Choroid plexus epithelial cell (primary cell): ENCODE measurements around the gene WFDC5.
"Not testable (repeated sequence)": the region's sequence is repeated elsewhere in the genome, so short reads cannot be mapped to it uniquely, and the experiment has no call there.

Experiments
- DNase-seq: peaks from one replicate; pipeline ENCODE4 v3.0.0-alpha.2; 2010; ENCODE audit warnings: low read depth
- H3K4me3 ChIP-seq: 2 replicates; pipeline ENCODE4 v1.5.1; 2011; ENCODE audit warnings: low read depth, mild to moderate bottlenecking, control low read depth, low read length, moderate library complexity
- CTCF ChIP-seq: conservative IDR thresholded peaks from 2 replicates; pipeline ENCODE4 v1.5.1; 2011; ENCODE audit warnings: low read depth, mild to moderate bottlenecking, control low read depth, inconsistent platforms, low read length, moderate library complexity

WFDC5 gene

GRCh38 chr20:45069261-45069660 is 45.7 kb downstream of the WFDC5 start:
- no peak for DNase-seq
- no peak for TF ChIP-seq CTCF
- H3K4me3 ChIP-seq = no peak overlapping the region

GRCh38 chr20:45067558-45067957 is 47.4 kb downstream of the WFDC5 start:
- peak; percentile 20 for DNase-seq
- no peak for TF ChIP-seq CTCF
- H3K4me3 ChIP-seq = no peak overlapping the region

GRCh38 chr20:45067087-45067486 is 47.9 kb downstream of the WFDC5 start:
- no peak for TF ChIP-seq CTCF
- no peak for DNase-seq
- H3K4me3 ChIP-seq = no peak overlapping the region

- no peak for TF ChIP-seq CTCF
- H3K4me3 ChIP-seq = no peak overlapping the region
- peak; percentile 67 for DNase-seq
Observed at GRCh38 chr20:45066372-45066771, 48.6 kb downstream of the WFDC5 start.

- no peak for TF ChIP-seq CTCF
- H3K4me3 ChIP-seq = no peak overlapping the region
- DNase-seq = no peak
Observed at GRCh38 chr20:45064812-45065211, 50.2 kb downstream of the WFDC5 start.

GRCh38 chr20:45063107-45063506 is 51.9 kb downstream of the WFDC5 start:
- not testable (repeated sequence) for DNase-seq, H3K4me3 ChIP-seq

GRCh38 chr20:45061244-45061643 is 53.7 kb downstream of the WFDC5 start:
- H3K4me3 ChIP-seq = no peak overlapping the region
- peak; percentile 90 for DNase-seq
- no peak for TF ChIP-seq CTCF

- DNase-seq = no peak
- TF ChIP-seq CTCF = no peak
- no peak overlapping the region for H3K4me3 ChIP-seq
Observed at GRCh38 chr20:45060294-45060693, 54.7 kb downstream of the WFDC5 start.
